Stomach (tissue), 9 donors: ENCODE data around the gene XIAP. TPM values are rescaled to one million over a fixed set of nuclear protein-coding genes. Genes with fewer than 3 reads are reported as not detected.
"Not testable (repeated sequence)": the region's sequence is repeated elsewhere in the genome, so short reads cannot be mapped to it uniquely, and the experiment has no call there.

Experiments
- DNase-seq, 2 donors: peaks; one replicate each; pipeline versions ENCODE4 v3.0.0 to v3.0.0-alpha.2; 2013 to 2019
- H3K27ac ChIP-seq, 5 donors: fragments of 200-600 bp in 4 of 5; sonication (generic) in 4 of 5; one replicate each; pipeline ENCODE4 v1.5.1; 2013 to 2019; ENCODE audit warnings: mild to moderate bottlenecking in 1 of 5, moderate library complexity in 1 of 5
- H3K27me3 ChIP-seq, 3 donors: fragments of 200-600 bp; sonication (generic); one replicate each; pipeline ENCODE4 v1.5.1; 2017 to 2019; ENCODE audit warnings: mixed run types in 1 of 3
- H3K36me3 ChIP-seq, 4 donors: fragments of 200-600 bp; sonication (generic); 1 replicate in 3 of 4; 2 replicates in 1 of 4; pipeline ENCODE4 v1.5.1; 2016 to 2019
- H3K4me1 ChIP-seq, 4 donors: fragments of 200-600 bp; sonication (generic); one replicate each; pipeline ENCODE4 v1.5.1; 2016 to 2019
- H3K4me3 ChIP-seq, 4 donors: fragments of 200-600 bp; sonication (generic) in 3 of 4; one replicate each; pipeline ENCODE4 v1.5.1; 2016 to 2019; ENCODE audit warnings: mild to moderate bottlenecking in 1 of 4
- H3K9me3 ChIP-seq, 4 donors: fragments of 200-600 bp; sonication (generic); one replicate each; pipeline ENCODE4 v1.5.1; 2016 to 2019
- EP300 ChIP-seq: sonication (generic); formaldehyde crosslinking; IDR thresholded peaks from one replicate; pipeline ENCODE4 v1.6.1; 2017; ENCODE audit warnings: antibody characterized with exemption
- POLR2A ChIP-seq, 4 donors: fragments of 450-650 bp; IDR thresholded peaks; one replicate each; pipeline ENCODE4 v1.6.1; 2016; ENCODE audit warnings: antibody characterized with exemption in 4 of 4, control low read depth in 2 of 4, mild to moderate bottlenecking in 1 of 4, moderate library complexity in 1 of 4
- POLR2AphosphoS5 ChIP-seq, 3 donors: sonication (generic); formaldehyde crosslinking; IDR thresholded peaks; one replicate each; pipeline ENCODE4 v1.6.1; 2016; ENCODE audit warnings: antibody characterized with exemption in 3 of 3
- WGBS, 5 donors: extraction: QIAGEN DNeasy Blood & Tissue Kit in 3 of 5; methylation state at CpG; one replicate each; pipeline versions ENCODE4 v1.1.5 to v1.1.7; 2013 to 2018; 5-methylcytosine and 5-hydroxymethylcytosine counted together
- intact Hi-C: fragments of 100-400 bp; cut with DNase I; formaldehyde crosslinking; loops from one replicate; pipeline ENCODE4 v1.15.1; 2023; ENCODE audit warnings: low total_unique reads
- polyA plus RNA-seq, 3 donors: library from polyadenylated mRNA; stranded (reverse); fragments of 200-250 nt; gene quantifications; one replicate each; pipeline ENCODE4 v1.2.3, GENCODE V29; 2013
- total RNA-seq, 5 donors: library from RNA; depleted of rRNA; stranded (reverse); fragments of >200 nt; gene quantifications; one replicate each; pipeline versions ENCODE4 v1.1.0 to v1.2.3, GENCODE V29; 2014 to 2016
- TF ChIP-seq, protein P1 (sequence below), 7 experiments: fragments of 450-650 bp in 4 of 7; fragments of 200-600 bp in 3 of 7; sonication (generic) in 3 of 7; IDR thresholded peaks; one replicate each; pipeline ENCODE4 v1.5.1; 2016 to 2019; ENCODE audit warnings: antibody characterized with exemption in 7 of 7, control low read depth in 2 of 7, mild to moderate bottlenecking in 1 of 7
- donor health status: healthy with polysubstance abuse.
- donor health status: Bipolar disorder and iron deficiency.
- donor health status: healthy.

Gene XIAP
- total and polyA plus RNA-seq, 8 donors, result 5.0 to 47.2 (median 10.3) TPM

GRCh38 chrX:123834116-123834515 lies 25.7 kb upstream of the XIAP start:
- 33 to 71% (median 54%) methylated on average over 1 of the region's 1 CpG for WGBS, 5 donors
- H3K27me3 ChIP-seq, result no peaks in the 10 kb centered on the region
- peaks cover 0 to 3% (median 0%) of the 10 kb centered on the region in 4 donors for H3K4me1 ChIP-seq
- no peak for DNase-seq
- no peak for TF ChIP-seq POLR2AphosphoS5 (IDR thresholded peaks at IDR 0.05)
- TF ChIP-seq, protein P1, sequence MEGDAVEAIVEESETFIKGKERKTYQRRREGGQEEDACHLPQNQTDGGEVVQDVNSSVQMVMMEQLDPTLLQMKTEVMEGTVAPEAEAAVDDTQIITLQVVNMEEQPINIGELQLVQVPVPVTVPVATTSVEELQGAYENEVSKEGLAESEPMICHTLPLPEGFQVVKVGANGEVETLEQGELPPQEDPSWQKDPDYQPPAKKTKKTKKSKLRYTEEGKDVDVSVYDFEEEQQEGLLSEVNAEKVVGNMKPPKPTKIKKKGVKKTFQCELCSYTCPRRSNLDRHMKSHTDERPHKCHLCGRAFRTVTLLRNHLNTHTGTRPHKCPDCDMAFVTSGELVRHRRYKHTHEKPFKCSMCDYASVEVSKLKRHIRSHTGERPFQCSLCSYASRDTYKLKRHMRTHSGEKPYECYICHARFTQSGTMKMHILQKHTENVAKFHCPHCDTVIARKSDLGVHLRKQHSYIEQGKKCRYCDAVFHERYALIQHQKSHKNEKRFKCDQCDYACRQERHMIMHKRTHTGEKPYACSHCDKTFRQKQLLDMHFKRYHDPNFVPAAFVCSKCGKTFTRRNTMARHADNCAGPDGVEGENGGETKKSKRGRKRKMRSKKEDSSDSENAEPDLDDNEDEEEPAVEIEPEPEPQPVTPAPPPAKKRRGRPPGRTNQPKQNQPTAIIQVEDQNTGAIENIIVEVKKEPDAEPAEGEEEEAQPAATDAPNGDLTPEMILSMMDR (IDR thresholded peaks at IDR 0.05), result no peak
- no peak for TF ChIP-seq EP300
- TF ChIP-seq POLR2A (IDR thresholded peaks at IDR 0.05), result no peak
- H3K4me3 ChIP-seq, result no peak overlapping the region
- intact Hi-C loops, result no loop called here
- no peaks in the 10 kb centered on the region for H3K36me3 ChIP-seq
- no peaks in the 10 kb centered on the region for H3K9me3 ChIP-seq
- H3K27ac ChIP-seq, result no peak overlapping the region

- Histone ChIP-seq H3K4me1 (peaks cover 0 to 3% (median 0%) of the 10 kb centered on the region in 4 donors), H3K27me3 (no peaks in the 10 kb centered on the region), H3K36me3 (no peaks in the 10 kb centered on the region), H3K27ac (no peak overlapping the region), H3K4me3 (no peak overlapping the region), H3K9me3 (no peaks in the 10 kb centered on the region)
- 71 to 79% (median 74%) methylated on average over 6 of the region's 6 CpGs for WGBS, 5 donors
- no peak for TF ChIP-seq EP300
- TF ChIP-seq, protein P1 (IDR thresholded peaks at IDR 0.05), result no peak
- no peak for TF ChIP-seq POLR2AphosphoS5 (IDR thresholded peaks at IDR 0.05)
- TF ChIP-seq POLR2A (IDR thresholded peaks at IDR 0.05), result no peak
- no peak for DNase-seq
- intact Hi-C loops, result no loop called here
Observed at GRCh38 chrX:123835661-123836371, 24.0 kb upstream of the XIAP start.

DNA sequence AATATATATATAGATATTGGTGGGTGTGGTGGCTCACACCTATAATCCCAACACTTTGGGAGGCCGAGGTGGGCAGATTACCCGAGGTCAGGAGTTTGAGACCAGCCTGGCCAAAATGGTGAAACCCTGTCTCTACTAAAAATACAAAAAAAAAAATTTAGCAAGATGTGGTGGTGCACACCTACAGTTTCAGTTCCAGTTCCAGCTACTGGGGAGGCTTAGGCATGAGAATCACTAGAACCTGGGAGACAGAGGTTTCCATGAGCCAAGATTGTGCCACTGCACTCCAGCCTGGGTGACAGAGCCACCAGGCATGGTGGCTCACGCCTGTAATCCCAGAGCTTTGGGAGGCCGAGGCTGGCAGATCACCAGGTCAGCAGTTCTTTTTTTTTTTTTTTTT lies 14.7 kb upstream of the XIAP start:
- 76 to 94% (median 91%) methylated on average over 2 to 4 of the region's 4 CpGs for WGBS, 5 donors
- H3K9me3 ChIP-seq, H3K4me3 ChIP-seq, intact Hi-C loops, H3K27me3 ChIP-seq, H3K36me3 ChIP-seq, H3K27ac ChIP-seq, DNase-seq, H3K4me1 ChIP-seq: not testable (repeated sequence)

DNA sequence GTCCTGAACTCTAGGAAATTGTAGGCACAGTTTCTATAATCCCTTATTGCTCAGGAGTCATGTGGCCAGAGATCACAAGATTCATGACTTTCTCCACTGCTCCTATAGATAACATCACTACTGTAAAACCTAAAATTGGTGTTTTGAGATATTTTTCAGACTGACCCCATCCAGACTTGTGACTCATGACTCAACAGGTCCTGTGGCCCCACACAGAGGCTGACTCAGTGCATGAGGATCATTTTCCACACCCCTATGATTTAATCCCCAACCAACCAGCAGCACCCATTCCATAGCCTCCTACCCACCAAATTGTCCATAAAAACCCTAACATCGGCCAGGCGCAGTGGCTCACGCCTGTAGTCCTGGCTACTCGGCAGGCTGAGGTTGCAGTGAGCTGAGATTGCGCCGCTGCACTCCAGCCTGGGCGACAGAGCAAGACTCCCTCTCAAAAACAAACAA lies 13.2 kb upstream of the XIAP start:
- intact Hi-C loops, result no loop called here
- H3K9me3 ChIP-seq, result no peaks in the 10 kb centered on the region
- DNase-seq, result no peak
- WGBS, 5 donors, result 92 to 96% (median 94%) methylated on average over 6 to 7 of the region's 7 CpGs
- no peaks in the 10 kb centered on the region for H3K36me3 ChIP-seq
- H3K27ac ChIP-seq, result no peak overlapping the region
- no peaks in the 10 kb centered on the region for H3K4me1 ChIP-seq
- H3K27me3 ChIP-seq, result no peaks in the 10 kb centered on the region
- no peak overlapping the region for H3K4me3 ChIP-seq
- no peak for TF ChIP-seq POLR2AphosphoS5 (IDR thresholded peaks at IDR 0.05)
- no peak for TF ChIP-seq EP300
- TF ChIP-seq, protein P1 (IDR thresholded peaks at IDR 0.05), result no peak
- TF ChIP-seq POLR2A (IDR thresholded peaks at IDR 0.05), result no peak

- intact Hi-C loops, result no loop called here
- DNase-seq, result no peak
- Histone ChIP-seq H3K27ac (no peak overlapping the region), H3K27me3 (no peaks in the 10 kb centered on the region), H3K36me3 (no peaks in the 10 kb centered on the region), H3K9me3 (no peaks in the 10 kb centered on the region), H3K4me1 (no peaks in the 10 kb centered on the region), H3K4me3 (no peak overlapping the region)
- TF ChIP-seq POLR2A (IDR thresholded peaks at IDR 0.05) (no peak), POLR2AphosphoS5 (IDR thresholded peaks at IDR 0.05) (no peak), EP300 (no peak)
- TF ChIP-seq, protein P1 (IDR thresholded peaks at IDR 0.05), result no peak
- 72 to 94% (median 88%) methylated on average over 2 of the region's 2 CpGs for WGBS, 5 donors
Observed at GRCh38 chrX:123847056-123847455, 12.8 kb upstream of the XIAP start.
